Globus pallidus (tissue), 1 donor: Measurements from ENCODE around the gene CTSO.
"Not testable (repeated sequence)": the region's sequence is repeated elsewhere in the genome, so short reads cannot be mapped to it uniquely, and the experiment has no call there.

Experiments used
- DNase-seq: peaks from one replicate; pipeline ENCODE4 v3.0.0-alpha.2; 2015; ENCODE audit warnings: low spot score

Gene CTSO

GRCh38 chr4:155954939-155955338, 1.3 kb upstream of the CTSO start:
- no peak for DNase-seq

- no peak for DNase-seq
Measured at GRCh38 chr4:155954118-155954685, 536 bp upstream of the CTSO start.

GRCh38 chr4:155952501-155952901, 1.2 kb downstream of the CTSO start:
- no peak for DNase-seq

- no peak for DNase-seq
Measured at GRCh38 chr4:155950461-155950860, 3.2 kb downstream of the CTSO start.

- DNase-seq: no peak
Measured at GRCh38 chr4:155948541-155948940, 5.1 kb downstream of the CTSO start.

- no peak for DNase-seq
Measured at GRCh38 chr4:155946486-155946885, 7.2 kb downstream of the CTSO start.

GRCh38 chr4:155944516-155944915, 9.2 kb downstream of the CTSO start:
- no peak for DNase-seq

- no peak for DNase-seq
Measured at GRCh38 chr4:155943605-155944291, 9.9 kb downstream of the CTSO start.

- no peak for DNase-seq
Measured at GRCh38 chr4:155941820-155942219, 11.8 kb downstream of the CTSO start.

GRCh38 chr4:155941085-155941790, 12.4 kb downstream of the CTSO start:
- no peak for DNase-seq

GRCh38 chr4:155935389-155935986, 18.2 kb downstream of the CTSO start:
- DNase-seq: no peak

- DNase-seq: not testable (repeated sequence)
Measured at GRCh38 chr4:155934634-155935033, 19.0 kb downstream of the CTSO start.

GRCh38 chr4:155931634-155932033, 22.0 kb downstream of the CTSO start:
- no peak for DNase-seq

- no peak for DNase-seq
Measured at GRCh38 chr4:155930330-155930729, 23.3 kb downstream of the CTSO start.

GRCh38 chr4:155929833-155930232, 23.8 kb downstream of the CTSO start:
- DNase-seq: no peak

GRCh38 chr4:155924637-155925036, 29.0 kb downstream of the CTSO start:
- DNase-seq: no peak

GRCh38 chr4:155921597-155921996, 32.1 kb downstream of the CTSO start:
- DNase-seq: no peak

- no peak for DNase-seq
Measured at GRCh38 chr4:155914782-155915181, 38.9 kb downstream of the CTSO start.

GRCh38 chr4:155911905-155912304, 41.8 kb downstream of the CTSO start:
- DNase-seq: no peak

GRCh38 chr4:155909615-155910226, 43.9 kb downstream of the CTSO start:
- no peak for DNase-seq

GRCh38 chr4:155908187-155909139, 45.2 kb downstream of the CTSO start:
- no peak for DNase-seq
